SHP77 treated with DMSO at 0.1 percent for 48 hours (cell line): ENCODE results near the gene EHD3.

Experiments
- DNase-seq: peaks from one replicate; lab custom pipeline; 2025; lab: John Stamatoyannopoulos, UW

The EHD3 gene

DNA sequence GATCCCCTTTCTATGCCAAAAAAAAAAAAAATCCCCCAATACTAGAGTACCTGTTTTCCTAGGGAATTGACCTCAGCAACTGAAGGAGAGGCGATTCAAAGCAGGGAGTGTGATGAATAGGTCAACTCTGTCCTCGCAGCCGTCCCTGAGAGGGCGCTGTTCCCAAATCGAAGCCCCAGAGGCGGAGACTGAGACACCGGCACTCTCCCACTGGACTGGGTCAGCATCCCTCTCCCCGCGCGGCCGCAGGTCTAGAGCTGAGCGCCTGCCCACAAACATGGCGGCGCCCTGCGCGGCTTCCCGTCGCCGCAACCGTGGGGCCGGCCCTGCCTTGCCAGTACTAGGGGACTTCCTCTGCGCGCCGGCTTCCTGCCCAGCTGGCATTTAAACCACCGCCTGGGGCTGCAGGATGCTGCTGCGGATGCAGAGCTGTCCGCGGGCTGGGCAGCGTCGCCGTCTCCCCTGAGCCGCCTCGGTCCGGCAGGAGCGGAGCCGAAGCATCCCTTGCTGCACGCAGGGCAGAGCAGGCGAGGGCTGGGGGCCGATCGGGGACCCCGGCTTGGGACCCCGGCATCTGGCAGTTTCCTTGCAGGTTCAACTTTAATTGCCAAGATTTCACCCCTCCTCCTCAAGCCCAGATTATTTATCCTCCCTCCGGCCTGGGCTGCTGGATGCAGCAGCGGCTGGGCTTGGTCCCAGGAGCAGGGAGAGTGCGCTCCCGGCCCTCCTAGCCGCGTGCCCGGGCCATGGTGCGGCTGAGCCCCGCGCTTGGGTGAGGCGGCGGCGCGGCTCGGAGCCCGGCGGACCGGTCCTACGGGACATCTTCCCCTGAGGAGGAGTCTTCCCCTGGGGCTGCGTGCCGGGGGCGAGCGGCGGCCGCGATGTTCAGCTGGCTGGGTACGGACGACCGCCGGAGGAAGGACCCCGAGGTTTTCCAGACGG is at the start of gene EHD3:
TSS of gene EHD3 (plus strand) at position 412 of the 942 bp plus-strand sequence. CDS start at position 882, 470 bp downstream.
- DNase-seq, result peak; percentile 87

DNA sequence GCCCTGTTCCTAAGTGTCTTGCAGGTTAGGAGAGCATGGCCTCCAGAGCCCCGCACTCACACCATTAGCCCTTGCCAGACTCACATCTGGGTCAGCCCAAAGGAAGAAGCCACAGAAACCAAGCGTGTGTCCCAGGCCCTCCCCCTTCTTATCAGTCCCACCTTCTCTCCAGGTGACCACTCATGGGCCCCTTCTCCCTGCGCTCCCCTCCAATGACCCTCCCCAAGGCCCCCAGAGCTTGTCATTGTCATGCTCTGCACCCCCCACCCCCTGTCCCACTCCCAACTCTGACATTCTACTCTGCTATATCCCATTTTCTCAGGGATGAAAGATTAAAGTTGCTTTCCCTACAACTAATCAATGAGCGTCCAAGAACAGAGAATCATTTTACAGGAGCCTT is 46.8 kb upstream of the EHD3 start:
- no peak for DNase-seq

DNA sequence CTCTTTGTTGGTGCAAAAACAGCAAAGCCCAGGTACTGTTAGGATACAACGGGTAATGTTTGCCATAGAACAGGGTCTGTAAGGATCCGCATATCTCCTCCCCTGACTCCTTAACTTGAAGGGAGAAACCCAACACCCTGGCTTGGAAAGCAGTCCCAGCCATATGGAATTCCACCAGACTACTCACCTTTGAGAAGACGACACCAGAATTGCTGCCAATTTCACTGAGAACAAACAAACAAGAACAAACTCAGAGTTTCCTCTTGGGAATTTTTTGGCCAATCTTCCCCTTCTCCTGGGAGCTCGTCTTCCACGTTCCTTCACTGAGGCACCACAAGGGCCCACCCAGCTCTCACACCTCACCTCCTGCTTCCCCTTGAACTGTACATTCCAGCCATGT is 45.8 kb upstream of the EHD3 start:
- no peak for DNase-seq

DNA sequence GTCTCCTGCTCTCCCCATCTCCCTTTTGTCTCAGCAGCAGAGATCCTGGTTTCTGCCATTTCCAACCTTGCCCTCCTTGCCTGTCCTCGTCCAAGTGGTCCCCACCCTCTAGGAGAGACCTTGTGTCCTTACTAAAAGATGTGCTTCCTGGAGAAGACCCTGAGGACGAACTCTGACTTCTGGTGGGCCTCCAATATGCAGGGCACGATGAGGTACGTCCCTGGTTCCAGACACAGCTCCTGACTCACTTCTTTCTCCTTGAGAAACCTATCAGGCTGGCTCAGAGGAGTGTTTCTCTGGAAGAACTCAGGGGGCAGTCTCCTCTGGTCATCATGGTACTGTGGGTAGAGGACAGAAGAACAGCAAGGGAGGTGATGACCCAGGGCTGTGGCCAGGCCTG is 44.8 kb upstream of the EHD3 start:
- DNase-seq, result no peak

DNA sequence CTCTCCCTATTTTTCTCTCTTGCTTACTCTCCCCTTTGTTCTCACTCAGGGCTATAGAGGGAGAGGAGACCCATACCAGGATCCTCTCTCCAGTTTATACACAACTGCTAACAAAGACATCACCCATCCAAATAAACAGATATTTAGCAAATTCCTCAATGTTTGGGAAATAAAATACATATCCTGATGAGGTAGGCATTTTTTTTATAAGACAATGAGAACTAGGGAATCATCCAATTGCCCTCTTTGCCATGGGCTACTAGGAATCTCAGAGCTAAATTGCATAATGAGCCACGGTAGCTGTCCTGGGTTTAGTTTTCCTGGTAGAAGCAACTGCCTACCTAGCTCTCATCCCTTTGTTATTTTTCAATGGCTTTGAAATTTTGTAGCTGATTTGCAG is 43.8 kb upstream of the EHD3 start:
- DNase-seq, result no peak

DNA sequence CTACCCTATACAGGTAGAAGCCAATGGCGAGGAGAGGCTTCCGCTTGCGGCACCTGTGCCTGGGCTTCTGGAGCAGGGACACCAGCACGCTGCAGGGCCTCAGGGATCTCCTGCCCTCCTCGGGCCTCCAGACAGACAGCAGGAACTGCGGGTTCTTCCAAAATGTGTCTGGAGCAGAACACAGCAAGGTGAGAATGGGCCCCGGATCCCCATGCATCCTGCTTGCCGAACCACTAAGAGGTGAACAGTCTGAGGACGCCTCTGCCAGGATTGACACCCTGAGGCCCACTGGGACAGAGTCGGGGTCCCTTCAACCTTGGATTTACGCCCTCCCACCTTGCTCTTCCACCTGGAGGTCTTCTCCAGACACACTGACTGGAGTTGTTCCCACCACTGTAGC is 42.0 kb upstream of the EHD3 start:
- DNase-seq, result no peak

DNA sequence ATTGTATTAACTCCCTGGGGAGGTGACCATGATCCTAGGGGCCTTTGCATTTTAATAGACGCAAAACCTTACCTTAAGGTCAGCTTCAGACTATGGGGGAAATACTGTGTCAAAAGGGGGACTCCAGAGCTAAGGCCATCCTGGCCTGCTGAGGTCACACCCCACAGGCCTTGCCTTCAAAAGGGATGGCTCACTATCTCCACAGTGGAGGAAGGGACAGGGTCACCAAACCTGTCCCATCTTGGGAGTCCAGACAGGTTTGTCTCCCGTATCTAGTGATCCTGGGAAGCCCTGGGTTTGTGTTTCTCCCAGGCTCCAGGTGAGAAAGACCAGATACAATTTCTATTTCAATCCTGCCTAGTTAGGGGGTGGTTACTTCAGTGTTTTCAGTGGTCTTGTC is 41.6 kb upstream of the EHD3 start:
- no peak for DNase-seq

DNA sequence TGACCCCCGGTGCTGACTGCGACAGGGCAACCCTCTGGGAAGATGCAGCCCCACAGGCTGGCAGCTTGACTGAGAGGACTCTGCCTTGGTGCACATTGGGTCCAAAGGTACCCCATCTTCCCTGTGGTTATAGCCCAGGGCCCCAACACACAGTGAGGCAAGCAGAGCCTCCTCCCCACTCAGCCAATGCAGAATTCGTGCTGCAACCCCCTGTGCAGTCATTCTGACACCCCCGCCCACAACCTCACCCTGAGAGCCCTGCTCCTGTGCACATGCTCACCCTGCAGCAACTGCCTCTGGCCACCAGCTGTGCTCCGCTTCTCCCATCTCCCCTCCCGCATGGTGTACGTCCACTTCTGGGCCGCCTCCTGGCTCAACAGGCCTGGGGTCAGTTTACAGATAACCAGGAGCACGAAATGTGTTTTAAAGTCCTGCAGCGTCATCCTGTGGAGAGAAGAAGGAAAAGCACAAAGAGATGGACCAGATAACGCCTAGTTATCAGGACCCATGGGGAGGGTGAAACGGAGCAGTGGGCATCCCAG is 41.0 kb upstream of the EHD3 start:
- no peak for DNase-seq

DNA sequence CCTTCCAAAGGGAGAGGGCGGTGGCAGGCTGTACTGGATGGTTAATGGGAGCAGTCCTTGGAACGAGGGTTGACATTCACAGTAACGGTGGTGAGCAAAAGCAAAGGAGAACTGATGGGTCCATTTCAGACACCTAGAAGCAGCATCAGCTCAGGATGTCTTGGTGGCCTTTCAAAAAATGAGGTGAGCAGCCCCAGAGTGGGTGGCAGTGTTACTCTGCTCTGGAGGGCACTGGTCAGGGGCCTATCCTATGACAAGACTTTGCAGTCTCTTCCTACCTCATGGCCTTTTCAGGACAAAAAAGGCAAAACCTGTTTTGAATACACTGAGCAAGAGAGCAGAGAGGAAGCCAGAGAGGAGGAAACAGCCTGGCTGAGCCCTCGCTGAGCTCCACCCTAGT is 40.1 kb upstream of the EHD3 start:
- DNase-seq, result no peak

DNA sequence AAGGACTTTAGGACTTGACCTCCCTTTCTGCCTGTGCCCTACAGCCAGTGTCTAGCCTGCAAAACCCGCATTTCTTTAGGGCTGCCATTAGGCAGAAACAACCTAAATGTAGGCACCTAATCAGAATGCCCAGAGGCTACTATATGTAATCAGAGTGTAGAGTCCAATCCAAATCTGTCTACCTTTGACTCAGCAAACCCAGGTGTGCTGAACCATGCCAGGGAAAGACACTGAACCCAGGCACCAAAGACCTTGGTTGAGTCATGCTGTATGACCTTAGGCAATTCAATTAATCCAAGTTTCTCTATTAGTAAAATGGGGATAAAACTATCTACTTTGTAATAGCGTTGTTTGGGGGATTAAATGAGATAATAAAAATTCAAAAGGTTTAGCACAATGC is 37.3 kb upstream of the EHD3 start:
- no peak for DNase-seq

DNA sequence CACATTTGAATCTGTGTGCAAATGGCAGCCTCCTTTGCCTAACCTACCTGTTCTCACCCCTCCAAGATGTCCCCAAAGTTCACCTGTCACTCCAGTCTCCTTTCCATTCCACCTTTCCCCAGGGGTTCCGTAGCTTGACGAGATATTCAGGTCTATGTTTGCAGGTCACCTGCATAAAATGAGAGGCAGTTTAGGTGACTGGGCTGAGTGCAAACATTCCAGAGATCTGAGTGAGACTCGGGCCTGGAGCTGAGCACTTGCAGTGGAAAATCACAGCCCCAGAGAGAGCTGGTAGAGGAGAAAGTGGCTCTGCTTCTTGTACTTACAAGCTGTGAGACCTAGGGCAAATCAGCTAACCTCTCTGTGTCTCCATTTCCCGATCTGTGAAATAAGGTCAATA is 36.8 kb upstream of the EHD3 start:
- DNase-seq, result no peak

DNA sequence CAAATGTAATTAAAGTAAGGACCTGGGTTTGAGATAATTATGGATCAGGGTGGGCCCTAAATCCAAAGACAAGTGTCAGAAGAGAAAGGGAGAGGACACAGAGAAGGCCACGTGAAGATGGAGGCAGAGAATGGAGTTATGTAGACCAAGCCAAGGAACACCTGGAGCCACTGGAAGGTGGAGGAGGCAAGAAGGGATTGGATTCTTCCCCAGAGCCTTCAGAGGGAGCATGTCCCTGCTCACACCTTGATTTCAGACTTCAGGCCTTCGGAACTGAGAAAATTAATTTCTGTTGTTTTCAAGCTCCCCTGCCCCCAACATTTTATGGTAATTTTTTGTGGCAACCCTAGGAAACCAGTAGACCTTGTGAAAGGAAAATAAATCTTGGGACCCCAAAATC is 36.3 kb upstream of the EHD3 start:
- DNase-seq, result no peak

DNA sequence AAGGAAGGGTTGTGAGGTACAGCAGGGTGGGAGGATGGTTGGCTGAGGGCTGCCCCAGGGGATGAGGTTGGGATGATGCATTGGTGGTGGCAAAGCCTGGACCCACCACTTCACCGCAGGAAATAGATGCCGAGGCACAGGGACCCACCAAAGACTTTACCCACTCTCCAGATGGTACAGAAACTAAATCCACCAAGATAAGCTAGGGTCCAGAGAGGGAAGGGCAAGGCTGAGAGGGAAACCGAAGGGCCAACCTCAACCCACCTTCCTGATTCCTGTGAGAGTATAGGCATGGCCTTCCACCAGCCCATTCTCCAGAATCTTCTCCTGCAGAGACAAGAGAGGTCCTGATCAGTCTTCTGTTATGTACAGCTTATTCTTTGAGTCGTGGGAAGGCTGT is 34.7 kb upstream of the EHD3 start:
- no peak for DNase-seq

DNA sequence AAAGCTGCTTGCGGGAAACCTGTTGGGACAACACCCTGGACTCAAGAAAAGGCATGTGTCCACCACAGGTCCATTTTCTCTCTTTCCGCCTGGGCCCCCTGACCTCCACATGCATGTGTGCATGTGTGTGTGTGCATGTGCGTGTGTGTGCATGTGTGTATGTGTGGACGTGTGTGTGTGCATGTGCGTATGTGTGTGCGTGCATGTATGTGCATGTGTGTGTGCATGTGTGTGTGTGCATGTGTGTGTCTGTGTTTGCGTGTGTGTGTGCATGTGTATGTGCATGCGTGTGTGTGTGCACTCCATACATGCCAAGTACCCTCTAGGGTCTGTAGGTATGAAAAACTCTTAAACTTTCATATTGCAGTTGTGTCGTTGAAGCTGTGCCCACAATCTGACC is 33.0 kb upstream of the EHD3 start:
- no peak for DNase-seq

DNA sequence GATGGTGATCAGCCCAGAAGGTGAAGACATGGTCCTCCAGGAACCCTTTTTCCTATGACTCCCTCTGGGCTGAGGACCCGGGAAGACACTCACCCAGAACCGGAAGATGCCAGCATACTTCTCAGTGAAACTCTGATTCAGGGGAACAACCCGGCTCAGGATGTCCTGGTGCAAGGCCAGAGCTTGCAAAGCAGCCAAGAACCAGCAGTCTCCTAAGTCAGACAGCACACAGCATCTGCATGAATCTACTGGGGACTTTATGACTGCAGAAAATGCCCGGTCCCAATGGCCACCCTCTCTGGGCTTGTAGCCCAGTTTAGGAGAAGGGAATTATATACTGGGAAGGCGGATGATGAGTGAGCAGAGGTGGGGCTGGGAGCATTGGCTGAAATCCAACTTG is 31.9 kb upstream of the EHD3 start:
- no peak for DNase-seq

DNA sequence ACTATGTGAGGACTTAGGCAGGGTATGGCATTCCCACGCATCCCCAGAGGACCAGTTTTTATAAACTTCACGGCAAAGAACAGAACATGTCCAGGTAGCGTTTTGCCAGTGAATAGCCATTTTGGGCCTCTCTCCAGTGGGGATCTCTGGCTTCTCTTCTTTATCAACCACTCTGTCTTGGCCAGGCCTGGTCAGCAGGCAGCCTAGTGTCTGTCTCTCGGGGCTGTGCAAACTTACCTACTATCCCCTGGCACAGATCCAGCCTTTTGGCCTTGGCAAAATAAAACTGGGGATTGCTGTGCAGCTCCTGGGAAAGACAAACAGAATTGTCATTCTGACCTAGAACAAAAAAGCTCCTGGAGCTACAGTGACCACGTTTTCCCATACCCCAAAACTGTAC is 31.1 kb upstream of the EHD3 start:
- DNase-seq, result no peak

DNA sequence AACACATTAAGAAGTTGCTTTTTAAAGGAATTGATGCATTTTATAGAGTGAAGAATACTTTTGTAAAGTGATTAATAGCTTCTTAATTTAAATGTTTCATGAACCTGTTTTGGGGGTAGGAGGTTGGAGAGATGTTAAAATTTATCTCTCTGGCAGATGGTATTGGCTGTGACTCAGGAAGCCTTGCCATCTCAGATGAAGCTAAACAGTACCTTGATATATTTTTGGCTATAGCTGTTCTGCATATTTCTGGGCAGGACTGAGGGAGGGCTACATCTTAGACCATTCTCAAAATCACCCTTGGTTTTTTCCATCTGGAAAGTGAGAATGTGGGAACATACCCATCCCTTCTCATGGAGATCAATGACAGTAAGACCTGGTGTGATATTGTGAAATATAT is 30.0 kb upstream of the EHD3 start:
- no peak for DNase-seq

DNA sequence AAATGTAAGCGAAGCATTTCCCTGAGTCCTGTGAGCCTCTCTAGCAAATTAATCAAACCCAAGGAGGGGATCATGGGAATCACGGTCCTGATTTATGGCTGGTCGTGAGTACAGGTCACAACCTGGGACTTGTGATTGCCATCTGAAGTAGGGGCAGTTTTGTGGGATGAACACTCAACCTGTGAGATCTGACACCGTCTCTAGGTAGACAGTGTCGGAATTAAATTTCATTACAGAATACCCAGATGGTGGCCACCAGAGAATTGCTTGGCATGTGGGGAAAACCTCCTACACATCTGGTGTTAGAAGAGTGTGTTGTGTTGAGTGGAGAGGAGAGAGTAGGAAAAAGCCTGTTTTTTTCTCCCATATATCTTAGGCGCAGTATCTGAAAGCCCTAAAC is 29.2 kb upstream of the EHD3 start:
- no peak for DNase-seq

DNA sequence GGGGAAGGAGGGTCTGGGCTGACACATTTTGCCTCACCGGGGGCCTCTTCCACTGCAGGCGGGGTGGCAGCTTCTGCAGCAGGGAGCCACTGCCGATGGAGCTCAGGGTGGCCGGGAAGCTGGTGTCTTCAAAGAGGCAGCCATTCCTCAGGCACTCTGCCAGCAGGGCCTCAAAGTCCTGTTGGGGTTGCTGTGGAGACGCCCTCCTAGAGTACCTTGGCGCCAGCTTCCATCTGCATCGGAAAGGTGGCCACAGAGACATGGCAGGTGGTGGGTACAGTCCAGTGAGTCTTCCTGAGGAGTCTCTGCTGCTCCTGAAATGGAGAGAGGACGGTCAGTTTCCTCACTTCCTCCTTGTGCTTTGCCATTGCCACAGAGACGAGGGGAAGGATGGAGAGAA is 28.8 kb upstream of the EHD3 start:
- DNase-seq, result no peak

DNA sequence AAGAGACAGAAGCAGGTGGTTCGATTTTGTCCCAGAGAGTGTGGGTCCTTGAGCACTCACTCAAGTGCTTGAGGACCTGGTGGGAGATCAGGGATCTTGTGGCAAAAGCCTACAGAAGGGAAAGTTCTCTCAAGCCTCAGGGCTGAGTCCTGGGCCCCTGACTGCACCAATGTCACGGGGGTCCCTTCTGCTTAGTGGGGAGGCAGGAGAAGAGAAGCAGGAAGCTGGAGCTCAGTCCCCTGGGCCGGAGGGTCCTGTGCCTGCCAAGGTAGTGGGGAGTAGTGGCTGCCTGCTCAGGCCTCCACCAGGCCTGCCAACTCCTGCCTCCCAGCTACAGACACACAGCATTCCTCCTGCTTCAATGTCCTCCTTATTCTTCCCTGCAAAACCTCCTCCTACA is 28.3 kb upstream of the EHD3 start:
- DNase-seq, result no peak

DNA sequence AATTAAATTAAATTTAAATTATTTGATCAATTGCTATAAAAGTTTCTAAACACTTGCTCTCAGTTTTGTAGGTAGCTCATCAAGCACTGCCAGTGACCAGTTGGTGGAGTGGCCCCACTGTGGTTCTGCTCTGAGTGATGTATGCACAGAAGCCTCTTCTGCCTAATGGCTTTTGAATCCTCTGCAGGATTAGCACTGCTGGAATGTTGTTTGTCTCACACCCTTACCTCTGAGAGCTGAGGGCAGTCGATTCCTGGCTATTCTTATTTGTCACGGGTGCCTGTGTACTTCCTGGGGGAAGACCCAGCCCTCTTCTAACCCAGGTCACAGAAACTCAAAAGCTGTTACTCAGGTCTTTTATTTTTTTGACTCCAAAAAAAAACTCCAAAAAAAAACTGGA is 26.2 kb upstream of the EHD3 start:
- no peak for DNase-seq

DNA sequence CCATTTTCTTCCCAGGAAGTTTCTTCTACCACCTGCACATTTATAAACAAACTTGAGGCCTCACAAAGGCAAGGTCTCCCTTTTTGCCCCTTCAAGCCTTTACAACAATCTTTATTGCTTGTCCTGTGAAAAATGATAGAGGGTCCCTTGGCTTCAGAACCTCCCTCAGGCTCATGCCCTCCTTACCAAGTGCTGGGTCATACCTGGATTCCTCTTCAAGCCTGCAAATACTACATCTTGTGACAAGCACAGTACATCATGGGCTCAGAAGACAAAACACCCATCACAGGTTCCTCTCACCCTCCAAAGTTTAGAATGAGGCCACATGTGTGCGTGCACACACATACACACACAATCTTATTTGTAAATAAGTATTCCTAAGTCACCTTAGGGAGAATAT is 25.7 kb upstream of the EHD3 start:
- no peak for DNase-seq

DNA sequence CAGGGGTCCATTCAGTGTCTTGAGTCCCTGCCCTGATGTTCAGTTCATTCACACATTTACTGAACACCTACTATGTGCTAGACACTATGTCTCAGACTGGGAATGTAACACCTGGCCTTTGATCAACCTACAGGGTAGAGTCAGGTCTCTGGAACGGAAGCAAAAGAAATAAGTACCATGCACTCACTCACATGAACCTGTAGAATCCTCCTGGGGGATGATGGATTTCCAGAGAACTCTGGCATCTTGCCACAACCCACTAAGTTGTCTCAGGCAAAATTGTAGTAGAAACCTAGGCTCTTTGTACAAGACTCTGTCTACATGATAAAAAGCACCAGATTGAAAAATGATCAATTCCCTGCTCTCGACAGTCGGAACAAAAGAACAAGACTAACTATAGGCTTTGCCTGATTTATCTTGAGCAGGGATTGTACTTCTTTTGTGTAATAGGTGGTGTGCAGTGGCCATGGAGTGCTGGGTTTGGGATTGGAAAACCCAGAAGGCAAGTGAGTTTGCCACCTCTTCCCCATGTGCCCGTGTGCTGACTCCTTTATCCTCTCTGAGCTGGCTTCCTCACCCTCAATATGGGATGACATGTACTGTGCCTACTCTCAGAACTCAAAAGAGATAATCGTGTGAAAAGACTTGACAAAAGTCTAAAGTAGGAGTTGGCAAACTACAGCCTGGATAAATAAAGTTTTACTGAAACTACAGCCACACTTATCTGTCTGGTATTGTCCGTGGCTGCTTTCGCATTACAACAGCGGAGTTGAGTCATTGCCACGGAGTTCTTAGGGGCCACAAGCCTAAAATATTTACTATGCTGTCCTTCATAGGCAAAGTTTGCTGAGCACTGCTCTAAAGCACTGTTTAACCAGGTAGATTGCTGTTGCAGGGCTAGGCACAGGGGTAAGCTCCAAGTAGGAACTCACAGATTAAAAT is 21.0 kb upstream of the EHD3 start:
- DNase-seq, result no peak
